HG03135 (cell line): ENCODE data around the gene ZFP3.
"Not testable (repeated sequence)": the region's sequence is repeated elsewhere in the genome, so short reads cannot be mapped to it uniquely, and the experiment has no call there.

Experiments
- ATAC-seq: cut with Tn5 transposase; IDR thresholded peaks from one replicate; pipeline ENCODE4 v1.9.1; 2021; ENCODE audit warnings: mild to moderate bottlenecking, moderate library complexity; ENCODE audit not compliant: unreplicated experiment

The ZFP3 gene

DNA sequence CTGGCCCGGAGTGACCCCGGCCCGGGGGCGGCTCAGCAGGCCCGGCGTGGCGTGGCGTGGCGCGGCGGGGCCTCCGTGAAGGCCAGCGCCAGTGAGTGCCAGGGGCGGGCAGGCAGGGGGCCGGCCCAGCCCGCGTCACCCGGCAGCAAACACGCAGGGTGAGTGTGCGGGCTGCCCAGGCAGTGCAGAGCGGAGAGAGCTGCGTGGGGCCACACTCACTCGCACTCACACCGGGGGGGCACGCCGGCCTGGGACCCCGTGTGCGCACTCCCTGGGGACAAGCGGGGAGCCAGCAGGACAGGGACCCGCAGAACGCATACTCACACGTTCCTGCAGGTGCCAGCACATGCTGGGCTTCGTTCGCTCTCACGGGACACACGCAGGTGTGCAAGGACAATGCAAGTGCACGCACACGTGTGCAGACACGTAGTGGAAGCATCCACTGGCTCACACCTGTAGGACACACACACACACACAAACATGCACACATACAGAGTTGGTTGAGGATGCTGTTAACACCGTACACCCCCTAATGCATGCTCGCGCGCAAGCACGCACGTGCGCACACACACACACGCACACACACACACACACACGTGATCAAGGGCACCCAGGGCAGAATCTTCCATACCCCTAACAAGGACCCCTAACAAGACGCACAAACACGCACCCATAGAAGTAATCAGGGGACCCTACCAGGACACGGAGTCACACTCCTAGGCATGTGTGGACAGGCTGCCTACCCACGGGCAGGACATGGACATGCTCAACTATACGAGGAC is 45.3 kb downstream of the ZFP3 start:
- ATAC-seq = no peak

DNA sequence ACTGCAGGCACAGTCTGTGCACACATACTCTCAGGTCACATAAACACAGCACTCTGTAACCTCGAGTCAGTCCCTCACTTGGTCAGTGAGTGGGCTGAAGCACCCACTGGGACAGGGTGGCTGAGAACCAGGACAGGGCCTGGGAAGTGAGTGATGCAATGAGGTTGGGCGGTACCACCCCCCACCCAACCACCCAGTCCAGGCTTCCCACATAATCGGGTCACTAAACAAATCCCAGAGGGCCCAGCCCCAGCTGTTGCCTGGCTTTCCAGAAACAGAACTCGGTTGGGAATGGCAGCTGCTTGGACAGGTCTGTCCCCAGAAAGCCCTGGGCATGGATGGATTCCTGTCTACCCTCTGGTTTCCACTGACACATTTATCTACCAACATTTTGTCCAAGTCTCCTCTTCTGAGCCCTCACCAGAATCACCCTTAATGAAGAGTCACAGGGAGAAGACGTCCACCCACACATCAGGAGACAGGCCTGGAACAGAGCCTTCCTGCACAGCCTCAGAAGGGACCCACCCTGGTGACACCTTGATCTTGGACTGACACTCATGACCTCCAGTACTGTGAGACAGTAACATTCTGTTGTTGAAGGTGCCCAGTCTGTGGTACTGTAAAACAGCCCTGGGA is 46.0 kb downstream of the ZFP3 start:
- not testable (repeated sequence) for ATAC-seq

DNA sequence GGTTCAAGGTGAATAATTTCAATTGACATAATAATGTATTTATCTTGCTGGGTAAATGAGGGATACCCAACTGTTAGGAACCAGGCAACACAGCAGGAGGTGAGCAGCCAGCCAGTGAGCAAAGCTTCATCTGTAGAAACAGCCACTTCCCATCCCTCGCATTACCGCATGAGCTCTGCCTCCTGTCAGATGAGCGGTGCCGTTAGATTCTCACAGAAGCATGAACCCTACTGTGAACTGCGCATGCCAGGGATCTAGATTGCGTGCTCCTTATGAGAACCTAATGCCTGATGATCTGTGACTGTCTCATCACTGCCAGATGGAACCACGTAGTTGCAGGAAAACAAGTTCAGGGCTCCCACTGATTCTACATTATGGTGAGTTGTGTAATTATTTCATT is 46.6 kb downstream of the ZFP3 start:
- ATAC-seq = not testable (repeated sequence)

DNA sequence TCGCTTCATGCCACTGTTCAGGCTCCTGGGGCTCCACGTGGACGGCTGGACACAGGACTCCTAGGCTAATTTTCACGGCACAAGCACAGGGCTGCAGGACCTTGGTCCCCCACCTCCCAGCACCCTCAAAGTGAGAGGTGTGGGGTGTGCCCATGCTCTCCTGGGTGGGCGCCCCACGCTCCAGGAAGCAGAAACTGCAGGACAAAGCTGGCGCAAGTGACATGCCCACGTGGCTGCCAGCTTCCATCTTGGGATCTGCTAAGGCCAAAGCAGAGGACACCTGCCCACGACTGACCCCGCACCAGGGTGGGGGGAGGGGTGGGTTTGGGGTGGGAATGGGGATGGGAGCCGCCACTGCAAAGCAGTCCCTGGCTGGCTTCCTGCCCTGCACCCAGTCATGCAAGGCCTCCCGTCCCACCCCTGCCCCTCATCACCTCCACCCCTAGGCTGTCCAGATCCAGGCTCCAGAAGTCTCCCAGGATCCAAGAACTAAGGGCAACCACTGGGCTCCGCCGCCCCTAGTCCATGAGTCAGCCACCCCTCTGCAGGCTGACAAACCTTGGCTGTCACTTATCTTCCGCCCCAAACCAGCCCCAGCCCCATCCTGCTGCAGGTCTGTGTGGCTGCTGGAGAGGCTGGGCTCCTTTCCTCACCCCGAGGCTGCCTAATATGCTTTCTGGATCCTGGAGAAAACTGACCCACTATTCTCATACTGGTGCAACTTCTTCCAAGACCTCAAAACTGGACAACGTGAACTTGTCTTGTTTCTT is 48.6 kb downstream of the ZFP3 start:
- no peak for ATAC-seq

DNA sequence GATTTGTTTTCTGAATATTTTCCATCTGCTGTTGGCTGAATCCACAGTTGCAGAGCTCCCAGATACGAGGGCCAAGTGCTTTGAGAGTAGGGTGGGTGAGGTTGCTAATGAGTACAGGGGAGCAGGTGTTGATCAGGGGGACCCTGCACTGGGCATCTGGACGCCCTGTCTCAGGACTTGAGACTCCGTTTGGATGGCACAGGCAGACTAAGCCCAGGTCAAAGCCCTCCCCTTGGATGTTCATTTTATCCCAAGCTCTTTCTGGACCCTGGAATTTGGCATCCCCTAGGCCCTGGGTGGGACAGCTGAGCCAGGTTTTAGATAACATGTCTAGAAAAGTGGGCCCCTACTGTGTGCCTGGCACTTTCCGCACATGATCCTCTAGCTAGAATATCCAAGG is 49.6 kb downstream of the ZFP3 start:
- ATAC-seq = no peak

DNA sequence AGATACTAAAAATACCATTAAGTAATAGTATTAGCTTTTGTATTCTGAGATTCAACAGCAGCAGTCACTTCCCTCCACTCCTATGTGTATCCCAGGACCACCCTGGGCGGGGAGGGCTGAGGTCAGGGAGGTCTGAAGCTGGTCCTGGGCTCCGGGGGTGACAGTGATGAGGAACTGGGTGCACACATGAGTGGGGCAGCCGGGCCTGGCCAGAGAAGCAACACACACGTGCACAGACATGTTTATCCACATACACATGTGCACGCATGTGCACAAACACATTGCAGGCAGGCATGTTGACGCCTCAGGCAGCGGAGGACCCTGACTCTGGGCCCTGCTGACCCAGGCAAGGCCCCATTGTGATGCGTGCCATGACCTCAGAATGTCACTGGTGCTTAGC is 50.1 kb downstream of the ZFP3 start:
- not testable (repeated sequence) for ATAC-seq

DNA sequence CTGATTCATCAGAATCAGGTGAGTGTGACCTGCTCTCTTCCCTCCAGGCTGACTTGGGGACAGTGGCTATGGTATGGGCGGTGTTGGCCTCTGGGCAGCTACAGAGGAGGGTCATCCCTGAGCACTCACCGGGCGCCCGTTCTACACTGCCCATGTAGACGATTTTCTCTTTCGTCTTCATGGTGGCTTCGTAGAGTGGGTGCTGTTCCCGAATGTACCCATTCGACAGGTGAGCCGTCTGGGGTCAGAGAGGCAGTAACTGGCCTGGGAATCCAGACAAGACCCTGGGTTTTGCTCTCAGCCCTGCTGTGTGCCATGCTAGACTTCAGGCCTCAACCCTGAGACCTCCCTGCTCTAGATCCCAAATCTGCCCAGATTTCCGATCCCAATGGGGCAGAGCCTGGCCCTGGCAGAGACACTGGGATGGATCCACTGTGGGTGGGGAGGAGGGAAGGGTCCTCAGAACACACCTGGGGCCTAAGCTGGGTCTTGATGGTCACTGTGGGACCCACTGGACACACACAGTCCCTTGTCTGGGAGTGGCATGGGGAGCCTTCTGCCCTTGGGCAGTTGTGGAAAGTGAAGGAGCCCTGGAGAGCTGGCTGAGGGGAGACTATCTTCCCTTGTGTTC is 50.8 kb downstream of the ZFP3 start:
- no peak for ATAC-seq

DNA sequence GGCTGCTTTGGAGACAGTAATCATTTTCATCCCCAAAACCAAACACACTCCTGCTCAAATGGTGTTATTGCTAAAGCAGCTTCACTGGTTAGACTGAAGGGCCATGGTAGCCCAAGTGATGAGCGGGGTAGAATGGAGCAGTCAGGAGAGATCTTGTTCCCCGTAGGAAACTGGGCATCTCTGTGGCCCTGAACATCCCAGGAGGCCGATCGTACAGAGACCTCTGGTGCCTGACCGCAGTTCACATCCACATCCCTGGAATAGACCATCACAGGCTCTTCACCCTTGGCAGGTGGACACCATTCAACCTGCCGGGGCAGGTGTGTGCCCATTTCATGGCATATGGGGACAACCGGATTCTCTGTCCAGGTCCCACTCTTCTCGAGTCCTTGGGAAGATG is 51.5 kb downstream of the ZFP3 start:
- not testable (repeated sequence) for ATAC-seq

DNA sequence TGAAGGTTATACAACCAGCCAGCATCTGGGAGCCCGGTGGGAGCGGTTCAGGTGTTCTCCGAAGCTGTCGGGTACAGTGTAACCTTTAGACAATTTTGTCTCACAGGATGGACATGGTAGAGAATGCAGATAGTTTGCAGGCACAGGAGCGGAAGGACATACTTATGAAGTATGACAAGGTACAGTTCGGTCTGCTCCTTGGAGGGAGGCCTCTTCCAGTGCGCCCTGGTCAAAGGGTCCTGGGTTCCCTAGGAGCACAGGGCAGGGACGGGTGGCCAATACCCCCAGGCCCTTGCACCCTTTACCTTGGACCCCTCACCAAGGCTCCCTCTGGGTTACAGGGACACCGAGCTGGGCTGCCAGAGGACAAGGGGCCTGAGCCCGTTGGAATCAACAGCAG is 52.0 kb downstream of the ZFP3 start:
- ATAC-seq = not testable (repeated sequence)

DNA sequence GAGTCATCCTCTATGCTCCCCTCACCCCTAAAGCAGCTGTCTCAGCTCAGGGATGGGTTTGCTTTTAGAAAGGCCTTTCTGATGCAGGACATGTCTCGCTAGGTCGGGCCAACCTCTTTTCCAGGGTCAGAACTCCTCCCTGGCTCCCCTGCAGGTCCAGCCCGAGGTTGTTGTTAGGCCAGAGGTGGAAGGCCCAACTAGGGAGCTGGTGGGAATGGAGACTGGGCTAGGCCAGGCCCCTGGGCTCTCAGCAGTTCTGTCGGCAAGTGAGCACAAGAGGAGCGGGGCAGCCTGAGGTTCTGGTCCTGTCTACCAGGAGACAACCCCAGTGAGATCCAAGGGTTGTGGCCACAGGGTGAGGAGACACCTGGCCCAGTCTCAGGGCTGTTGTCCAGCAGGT is 52.4 kb downstream of the ZFP3 start:
- not testable (repeated sequence) for ATAC-seq

DNA sequence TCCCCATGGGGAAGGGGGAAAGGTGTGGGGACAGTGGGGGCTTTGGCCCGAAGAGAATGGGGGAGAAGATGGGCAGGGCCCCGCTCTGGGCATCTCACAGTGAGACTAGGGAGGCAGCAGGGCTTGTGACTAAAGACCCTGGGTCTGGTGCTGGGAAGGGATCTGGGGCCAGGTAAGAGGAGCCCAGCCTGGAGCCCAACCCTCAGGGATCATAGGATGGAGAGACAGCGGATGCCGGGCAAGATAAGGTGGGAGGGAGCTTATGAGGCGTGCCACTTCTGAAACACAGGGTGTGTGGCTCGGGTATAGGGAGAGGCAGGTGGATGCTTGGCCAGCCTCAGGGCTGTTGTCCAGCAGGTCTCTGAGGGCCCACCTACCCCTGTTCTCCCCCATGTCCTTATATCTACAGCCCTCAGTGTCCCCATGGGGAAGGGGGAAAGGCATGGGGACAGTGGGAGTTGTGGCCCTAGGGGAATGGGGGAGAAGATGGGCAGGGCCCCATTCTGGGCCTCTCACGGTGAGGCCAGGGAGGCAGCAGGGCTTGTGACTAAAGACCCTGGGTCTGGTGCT is 53.0 kb downstream of the ZFP3 start:
- ATAC-seq = no peak

DNA sequence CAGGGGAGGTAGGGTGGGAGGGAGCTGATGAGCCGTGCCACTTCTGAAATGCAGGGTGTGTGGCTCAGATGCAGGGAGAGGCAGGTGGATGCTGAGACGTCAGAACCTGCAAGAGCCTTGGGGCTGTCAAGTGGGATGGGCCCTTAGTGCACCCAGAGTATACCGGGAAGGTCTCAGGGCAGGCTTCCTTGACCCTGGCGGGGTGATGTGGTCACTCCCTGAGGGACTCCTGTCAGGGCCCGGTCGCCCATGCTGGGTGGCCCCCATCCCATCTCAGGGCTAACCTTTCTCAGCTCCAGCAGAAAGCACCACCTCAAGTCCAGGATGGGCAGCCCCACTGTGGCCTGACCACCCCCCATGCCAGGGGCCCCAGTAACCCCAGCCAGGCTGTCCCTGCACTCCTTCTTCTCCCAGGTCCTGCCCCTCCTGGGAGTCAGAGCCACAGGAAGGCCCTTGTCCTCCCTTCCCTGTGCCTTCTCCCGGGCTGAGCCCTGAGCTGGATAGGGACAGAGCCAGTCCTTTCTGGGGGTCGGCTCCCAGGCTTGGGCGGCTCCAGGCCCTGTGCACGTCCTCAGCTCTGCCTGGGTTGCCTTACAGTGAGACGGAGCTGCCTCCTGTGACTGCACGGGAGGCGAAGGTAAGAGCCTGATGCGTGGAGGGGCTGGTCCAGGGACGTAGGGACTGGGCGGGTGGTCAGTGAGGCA is 53.7 kb downstream of the ZFP3 start:
- ATAC-seq = not testable (repeated sequence)

DNA sequence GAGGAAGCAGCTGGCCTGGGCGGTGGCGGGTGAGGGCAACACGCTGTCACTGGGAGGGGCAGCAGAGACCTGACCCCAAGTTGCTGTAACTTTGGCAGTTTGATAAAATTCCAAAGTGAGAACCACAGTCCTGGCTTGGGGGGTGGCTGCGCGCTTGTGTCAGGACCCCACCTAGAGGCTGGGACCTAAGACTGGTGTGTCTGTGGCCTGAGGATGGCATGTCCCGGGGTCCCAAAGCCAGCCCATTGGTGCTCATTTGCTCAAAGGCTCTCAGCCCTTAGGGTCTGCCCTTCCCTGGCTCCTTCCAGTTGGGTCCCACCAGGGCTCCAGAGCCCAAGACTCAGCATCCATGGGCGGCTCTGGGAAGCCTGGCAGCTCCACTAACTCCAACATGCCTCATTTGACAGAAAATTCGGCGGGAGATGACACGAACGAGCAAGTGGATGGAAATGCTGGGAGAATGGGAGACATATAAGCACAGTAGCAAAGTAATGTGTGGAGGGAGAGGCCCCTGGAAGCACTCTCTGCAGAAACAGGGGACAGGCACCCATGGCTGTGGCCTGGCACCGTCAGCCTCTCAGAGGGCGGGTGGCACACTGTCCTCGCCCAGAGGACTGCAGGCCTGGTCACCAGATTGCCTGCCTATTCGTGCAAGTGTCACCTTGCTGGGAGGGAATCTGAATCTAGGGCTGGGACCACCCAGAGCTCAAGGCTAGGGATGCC is 54.4 kb downstream of the ZFP3 start:
- ATAC-seq = not testable (repeated sequence)

DNA sequence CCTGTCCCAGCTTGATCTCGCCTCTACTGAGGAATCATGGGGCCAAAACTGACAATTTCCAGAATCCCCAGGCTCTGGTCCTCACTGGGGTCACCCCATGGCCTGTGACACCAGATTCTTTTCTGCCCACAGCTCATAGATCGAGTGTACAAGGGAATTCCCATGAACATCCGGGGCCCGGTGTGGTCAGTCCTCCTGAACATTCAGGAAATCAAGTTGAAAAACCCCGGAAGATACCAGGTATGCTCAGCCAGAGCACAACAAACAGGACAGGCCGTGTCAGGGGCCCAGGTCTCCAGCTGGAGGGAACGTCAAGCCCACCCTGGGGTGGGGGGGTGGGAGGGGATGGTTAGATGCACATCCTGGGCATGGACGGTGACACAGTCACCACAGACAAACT is 55.0 kb downstream of the ZFP3 start:
- ATAC-seq = no peak

DNA sequence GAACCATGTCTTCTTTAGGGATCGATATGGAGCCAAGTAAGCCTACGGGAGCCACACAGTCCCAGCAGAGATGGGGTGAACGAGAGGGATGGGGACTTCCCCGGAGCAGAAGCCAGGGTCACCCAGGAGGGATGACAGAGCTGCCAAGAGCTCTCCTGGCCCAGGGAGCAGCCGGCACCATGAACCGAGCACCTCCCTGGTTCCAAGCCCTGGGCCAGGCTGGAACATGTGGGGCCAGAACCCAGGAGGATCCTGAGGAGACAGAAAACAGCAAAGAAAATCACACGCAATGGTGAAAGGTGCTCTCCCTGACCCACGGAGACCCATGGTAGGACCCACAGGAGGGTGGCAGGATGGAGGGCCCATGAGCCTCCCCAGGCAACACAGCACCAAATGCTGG is 55.7 kb downstream of the ZFP3 start:
- not testable (repeated sequence) for ATAC-seq

DNA sequence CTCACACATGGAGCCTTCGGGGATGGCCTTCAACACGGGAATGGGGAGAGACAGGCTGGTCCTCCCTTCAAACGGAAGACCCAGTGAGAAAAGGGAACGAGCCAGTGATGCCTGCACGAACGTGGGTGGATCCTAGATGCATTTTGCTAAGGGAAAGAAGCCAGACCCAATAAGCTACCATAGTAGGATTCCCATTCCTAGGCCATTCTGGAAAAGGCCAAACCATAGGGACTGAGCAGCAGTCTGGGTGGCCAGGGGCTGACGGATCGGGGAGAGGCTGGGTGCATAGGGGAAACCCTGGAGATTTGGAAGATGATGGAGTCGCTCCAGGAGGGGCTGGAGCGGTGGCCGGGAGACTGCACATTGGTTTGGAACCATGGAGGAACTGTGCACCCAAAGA is 56.3 kb downstream of the ZFP3 start:
- not testable (repeated sequence) for ATAC-seq

DNA sequence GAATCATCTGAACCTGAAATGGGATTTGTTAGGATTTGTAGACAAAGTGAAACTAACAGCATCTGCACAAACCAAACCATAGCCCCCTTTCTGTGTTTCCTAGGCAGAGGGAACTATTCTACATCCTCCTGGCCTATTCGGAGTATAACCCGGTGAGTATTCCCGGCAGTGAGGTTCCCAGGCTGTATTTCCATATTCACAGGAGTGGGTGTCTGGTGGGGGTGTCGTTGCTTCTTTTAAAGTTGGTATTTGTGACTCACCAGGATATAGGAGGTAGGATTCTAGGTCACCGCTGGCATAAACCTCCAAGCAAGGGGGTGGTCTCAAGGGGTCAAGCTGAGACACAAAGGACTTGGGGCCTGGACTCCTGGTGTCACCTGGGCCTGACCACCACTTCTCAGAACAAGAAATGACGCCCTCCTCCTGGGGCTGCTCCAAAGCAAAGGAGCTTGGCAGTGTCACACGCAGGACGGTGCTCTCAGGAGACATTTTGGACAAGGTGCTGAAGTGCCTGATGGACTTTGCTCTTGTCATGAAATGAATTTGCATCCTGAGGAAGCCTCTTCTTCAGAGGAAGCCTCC is 57.0 kb downstream of the ZFP3 start:
- ATAC-seq = not testable (repeated sequence)

DNA sequence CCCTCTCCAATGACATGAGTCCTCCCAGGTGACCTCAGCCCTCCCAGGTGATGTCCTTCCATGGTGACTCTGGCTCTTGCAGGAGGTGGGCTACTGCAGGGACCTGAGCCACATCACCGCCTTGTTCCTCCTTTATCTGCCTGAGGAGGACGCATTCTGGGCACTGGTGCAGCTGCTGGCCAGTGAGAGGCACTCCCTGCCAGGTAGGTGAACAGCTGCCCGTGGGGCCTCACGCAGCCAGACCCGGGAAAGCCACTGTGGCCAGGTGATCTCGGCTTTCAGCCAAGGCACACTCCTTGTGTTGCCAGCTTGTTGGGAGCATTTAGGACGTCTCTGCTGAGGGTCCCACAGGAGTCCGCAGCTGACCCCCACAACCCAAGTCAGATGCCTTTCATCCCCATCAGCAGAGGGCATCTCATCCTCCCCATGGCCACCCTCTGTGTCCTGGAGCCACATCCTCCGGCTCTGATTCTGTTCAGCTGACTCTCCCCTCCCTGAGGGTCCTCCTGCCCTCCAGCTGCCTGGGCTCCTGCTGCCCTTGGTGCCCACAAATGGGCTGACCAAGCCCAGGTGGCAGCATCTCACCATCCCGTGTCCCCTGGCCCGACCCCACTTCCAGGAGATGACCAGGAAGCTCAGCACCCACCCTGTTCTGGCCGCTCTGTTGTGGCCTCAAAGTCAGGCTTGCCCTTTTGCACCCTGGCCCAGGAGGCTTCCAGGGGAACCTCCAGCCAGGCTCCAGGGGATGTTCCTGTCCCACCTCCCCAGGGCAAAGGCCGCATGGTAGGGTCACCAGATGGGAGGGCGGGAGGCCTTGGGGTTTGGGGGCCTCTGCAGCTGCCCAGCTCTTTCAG is 57.7 kb downstream of the ZFP3 start:
- ATAC-seq = no peak
